MCF 10A (cell line): ENCODE data around the gene ITGB8. TPM values are rescaled to one million over a fixed set of nuclear protein-coding genes. Genes with fewer than 3 reads are reported as not detected.

ENCODE experiments used
- BruUV-seq: library from RNA; stranded (reverse); fragments of 400-500 nt; replicated peaks from 2 replicates; lab custom pipeline; 2021; lab: Mats Ljungman, UMichigan
- CTCF ChIA-PET: fragments of 300-600 bp; sonication (Branson Sonifier 250); formaldehyde crosslinking; extraction: SDS; loops from one replicate; lab custom pipeline; 2021; ENCODE audit warnings: antibody characterized with exemption, inconsistent platforms; lab: Yijun Ruan, JAX
- POLR2A ChIA-PET: fragments of 300-600, 350-650 bp; sonication (Branson Sonifier 250); formaldehyde crosslinking; extraction: SDS; loops from one replicate; lab custom pipeline; 2020; ENCODE audit warnings: antibody characterized with exemption, inconsistent platforms; lab: Yijun Ruan, JAX
- DNase-seq: peaks from one replicate; pipeline ENCODE4 v3.0.0-alpha.2; 2018; ENCODE audit not compliant: unreplicated experiment
- H3K27ac Mint-ChIP-seq: one replicate; pipeline ENCODE4 v1.8.0; 2022; ENCODE audit warnings: mild to moderate bottlenecking, low read depth, mixed read lengths; ENCODE audit not compliant: unreplicated experiment
- H3K27me3 Mint-ChIP-seq: one replicate; pipeline ENCODE4 v1.8.0; 2022; ENCODE audit warnings: mixed read lengths; ENCODE audit not compliant: insufficient read depth, unreplicated experiment
- H3K36me3 Mint-ChIP-seq: one replicate; pipeline ENCODE4 v1.8.0; 2022; ENCODE audit warnings: mild to moderate bottlenecking, moderate library complexity, mixed read lengths; ENCODE audit not compliant: insufficient read depth, unreplicated experiment
- H3K4me1 Mint-ChIP-seq: one replicate; pipeline ENCODE4 v1.8.0; 2022; ENCODE audit warnings: mixed read lengths; ENCODE audit not compliant: insufficient read depth, unreplicated experiment
- H3K4me3 Mint-ChIP-seq: one replicate; pipeline ENCODE4 v1.8.0; 2022; ENCODE audit warnings: mild to moderate bottlenecking, moderate library complexity, mixed read lengths; ENCODE audit not compliant: unreplicated experiment
- H3K9me3 Mint-ChIP-seq: one replicate; pipeline ENCODE4 v1.8.0; 2022; ENCODE audit warnings: mixed read lengths; ENCODE audit not compliant: unreplicated experiment
- CTCF ChIP-seq: fragments of 200-600 bp; IDR thresholded peaks from one replicate; pipeline ENCODE4 v1.8.0; 2022; ENCODE audit warnings: antibody characterized with exemption, mild to moderate bottlenecking; ENCODE audit not compliant: unreplicated experiment
- intact Hi-C: fragments of 100-400 bp; cut with micrococcal nuclease; formaldehyde crosslinking; loops from 2 replicates; pipeline ENCODE4 v1.14.1; 2022
- total RNA-seq: library from RNA; stranded (reverse); gene quantifications from 2 replicates; pipeline ENCODE4 v1.2.3, GENCODE V29; 2022

ITGB8 gene
- total RNA-seq, 1 experiment from 2014 or later, result 38.1 TPM

GRCh38 chr7:20393021-20393610 lies 62.4 kb downstream of the ITGB8 start:
- Mint-ChIP-seq H3K4me1 (peaks cover 20% of the 10 kb centered on the region), H3K27me3 (no peaks in the 10 kb centered on the region), H3K4me3 (no peak overlapping the region), H3K36me3 (peaks cover 75% of the 10 kb centered on the region), H3K27ac (peak overlapping the region; percentile 52), H3K9me3 (no peaks in the 10 kb centered on the region)
- intact Hi-C loops, result no loop called here
- POLR2A ChIA-PET, result interaction anchor here (0.8 to 1.4 kb wide), 3 partner anchors 8 to 41 kb away, joined by 3 to 5 read pairs (median 4); no protein-coding TSS in a partner anchor
- DNase-seq, result no peak
- CTCF ChIA-PET, result interaction anchor here (0.5 to 2.5 kb wide), 3 partner anchors 10 to 1907 kb away, joined by 4 to 8 read pairs (median 7); no protein-coding TSS in a partner anchor
- no TSS peak for BruUV-seq
- no peak for TF ChIP-seq CTCF

- BruUV-seq, result no TSS peak
- Mint-ChIP-seq H3K4me3 (no peak overlapping the region), H3K27ac (peak overlapping the region; percentile 52), H3K9me3 (no peaks in the 10 kb centered on the region), H3K4me1 (peaks cover 20% of the 10 kb centered on the region), H3K27me3 (no peaks in the 10 kb centered on the region), H3K36me3 (peaks cover 77% of the 10 kb centered on the region)
- ChIA-PET CTCF (interaction anchor here (2.3 to 2.5 kb wide), 2 partner anchors 10 to 204 kb away, joined by 7 to 8 read pairs; no protein-coding TSS in a partner anchor), POLR2A (interaction anchor here (0.8 to 1.4 kb wide), 2 partner anchors 8 to 41 kb away, joined by 3 to 5 read pairs; no protein-coding TSS in a partner anchor)
- DNase-seq, result no peak
- no peak for TF ChIP-seq CTCF
- intact Hi-C loops, result no loop called here
These were observed 62.9 kb downstream of the ITGB8 start for GRCh38 chr7:20393616-20394015.

- Mint-ChIP-seq H3K9me3 (no peaks in the 10 kb centered on the region), H3K4me3 (no peak overlapping the region), H3K4me1 (peaks cover 23% of the 10 kb centered on the region), H3K27ac (peak overlapping the region; percentile 52), H3K36me3 (peaks cover 79% of the 10 kb centered on the region), H3K27me3 (no peaks in the 10 kb centered on the region)
- no TSS peak for BruUV-seq
- TF ChIP-seq CTCF, result no peak
- ChIA-PET POLR2A (interaction anchor here (0.8 to 1.4 kb wide), 3 partner anchors 9 to 42 kb away, joined by 3 to 5 read pairs (median 3); no protein-coding TSS in a partner anchor), CTCF (interaction anchor here (2.3 to 2.5 kb wide), 2 partner anchors 9 to 203 kb away, joined by 7 to 8 read pairs; no protein-coding TSS in a partner anchor)
- intact Hi-C loops, result no loop called here
- DNase-seq, result no peak
These were observed 63.6 kb downstream of the ITGB8 start for GRCh38 chr7:20394284-20394683.

GRCh38 chr7:20395104-20395503 lies 64.4 kb downstream of the ITGB8 start:
- ChIA-PET CTCF (no interaction called here), POLR2A (interaction anchor here (1.0 kb wide), 1 partner anchor 12 kb away, joined by 3 read pairs; no protein-coding TSS in a partner anchor)
- DNase-seq, result peak; percentile 47
- BruUV-seq, result no TSS peak
- Mint-ChIP-seq H3K27ac (no peak overlapping the region), H3K27me3 (no peaks in the 10 kb centered on the region), H3K4me3 (no peak overlapping the region), H3K36me3 (peaks cover 82% of the 10 kb centered on the region), H3K9me3 (no peaks in the 10 kb centered on the region), H3K4me1 (peaks cover 27% of the 10 kb centered on the region)
- intact Hi-C loops, result no loop called here
- no peak for TF ChIP-seq CTCF
